MCF 10A (cell line): Measurements from ENCODE around the gene MED6. TPM values are rescaled to one million over a fixed set of nuclear protein-coding genes. Genes with fewer than 3 reads are reported as not detected.

Experiments
- BruUV-seq: library from RNA; stranded (reverse); fragments of 400-500 nt; replicated peaks from 2 replicates; lab custom pipeline; 2021; lab: Mats Ljungman, UMichigan
- CTCF ChIA-PET: fragments of 300-600 bp; sonication (Branson Sonifier 250); formaldehyde crosslinking; extraction: SDS; loops from one replicate; lab custom pipeline; 2021; ENCODE audit warnings: antibody characterized with exemption, inconsistent platforms; lab: Yijun Ruan, JAX
- POLR2A ChIA-PET: fragments of 300-600, 350-650 bp; sonication (Branson Sonifier 250); formaldehyde crosslinking; extraction: SDS; loops from one replicate; lab custom pipeline; 2020; ENCODE audit warnings: antibody characterized with exemption, inconsistent platforms; lab: Yijun Ruan, JAX
- DNase-seq: peaks from one replicate; pipeline ENCODE4 v3.0.0-alpha.2; 2018; ENCODE audit not compliant: unreplicated experiment
- H3K27ac Mint-ChIP-seq: one replicate; pipeline ENCODE4 v1.8.0; 2022; ENCODE audit warnings: mild to moderate bottlenecking, low read depth, mixed read lengths; ENCODE audit not compliant: unreplicated experiment
- H3K27me3 Mint-ChIP-seq: one replicate; pipeline ENCODE4 v1.8.0; 2022; ENCODE audit warnings: mixed read lengths; ENCODE audit not compliant: insufficient read depth, unreplicated experiment
- H3K36me3 Mint-ChIP-seq: one replicate; pipeline ENCODE4 v1.8.0; 2022; ENCODE audit warnings: mild to moderate bottlenecking, moderate library complexity, mixed read lengths; ENCODE audit not compliant: insufficient read depth, unreplicated experiment
- H3K4me1 Mint-ChIP-seq: one replicate; pipeline ENCODE4 v1.8.0; 2022; ENCODE audit warnings: mixed read lengths; ENCODE audit not compliant: insufficient read depth, unreplicated experiment
- H3K4me3 Mint-ChIP-seq: one replicate; pipeline ENCODE4 v1.8.0; 2022; ENCODE audit warnings: mild to moderate bottlenecking, moderate library complexity, mixed read lengths; ENCODE audit not compliant: unreplicated experiment
- H3K9me3 Mint-ChIP-seq: one replicate; pipeline ENCODE4 v1.8.0; 2022; ENCODE audit warnings: mixed read lengths; ENCODE audit not compliant: unreplicated experiment
- CTCF ChIP-seq: fragments of 200-600 bp; IDR thresholded peaks from one replicate; pipeline ENCODE4 v1.8.0; 2022; ENCODE audit warnings: antibody characterized with exemption, mild to moderate bottlenecking; ENCODE audit not compliant: unreplicated experiment
- intact Hi-C: fragments of 100-400 bp; cut with micrococcal nuclease; formaldehyde crosslinking; loops from 2 replicates; pipeline ENCODE4 v1.14.1; 2022
- total RNA-seq: library from RNA; stranded (reverse); gene quantifications from 2 replicates; pipeline ENCODE4 v1.2.3, GENCODE V29; 2022

MED6 gene
- total RNA-seq, 1 experiment from 2014 or later, result 41.6 TPM

- Mint-ChIP-seq H3K27me3 (no peaks in the 10 kb centered on the region), H3K36me3 (no peaks in the 10 kb centered on the region), H3K27ac (no peak overlapping the region), H3K9me3 (no peaks in the 10 kb centered on the region), H3K4me1 (peaks cover 7% of the 10 kb centered on the region), H3K4me3 (no peak overlapping the region)
- ChIA-PET POLR2A (interaction anchor here (0.9 kb wide), 1 partner anchor 10 kb away, joined by 3 read pairs; no protein-coding TSS in a partner anchor), CTCF (no interaction called here)
- no TSS peak for BruUV-seq
- TF ChIP-seq CTCF, result no peak
- DNase-seq, result no peak
- intact Hi-C loops, result no loop called here
Observed at GRCh38 chr14:70646705-70647104, 46.2 kb upstream of the MED6 start.

- no peaks in the 10 kb centered on the region for H3K9me3 Mint-ChIP-seq
- POLR2A ChIA-PET, result no interaction called here
- no peak overlapping the region for H3K4me3 Mint-ChIP-seq
- H3K4me1 Mint-ChIP-seq, result peaks cover 7% of the 10 kb centered on the region
- BruUV-seq, result no TSS peak
- CTCF ChIA-PET, result interaction anchor here (0.9 kb wide), 1 partner anchor 75 kb away, joined by 4 read pairs; no protein-coding TSS in a partner anchor
- DNase-seq, result no peak
- no peaks in the 10 kb centered on the region for H3K36me3 Mint-ChIP-seq
- intact Hi-C loops, result no loop called here
- no peak for TF ChIP-seq CTCF
- H3K27me3 Mint-ChIP-seq, result peaks cover 5% of the 10 kb centered on the region
- no peak overlapping the region for H3K27ac Mint-ChIP-seq
Observed at GRCh38 chr14:70645892-70646291, 45.4 kb upstream of the MED6 start.

GRCh38 chr14:70643967-70644366 is 43.5 kb upstream of the MED6 start:
- ChIA-PET POLR2A (interaction anchor here (1.0 kb wide), 1 partner anchor 33 kb away, joined by 3 read pairs; no protein-coding TSS in a partner anchor), CTCF (interaction anchor here (0.8 kb wide), 1 partner anchor 69 kb away, joined by 3 read pairs; no protein-coding TSS in a partner anchor)
- H3K36me3 Mint-ChIP-seq, result no peaks in the 10 kb centered on the region
- no peaks in the 10 kb centered on the region for H3K9me3 Mint-ChIP-seq
- BruUV-seq, result no TSS peak
- H3K27ac Mint-ChIP-seq, result no peak overlapping the region
- TF ChIP-seq CTCF, result no peak
- intact Hi-C loops, result loop anchor here (5.0 kb wide), 2 partner anchors 53 to 68 kb away; no protein-coding TSS in a partner anchor
- H3K4me1 Mint-ChIP-seq, result no peaks in the 10 kb centered on the region
- no peak overlapping the region for H3K4me3 Mint-ChIP-seq
- H3K27me3 Mint-ChIP-seq, result peaks cover 16% of the 10 kb centered on the region
- no peak for DNase-seq

DNA sequence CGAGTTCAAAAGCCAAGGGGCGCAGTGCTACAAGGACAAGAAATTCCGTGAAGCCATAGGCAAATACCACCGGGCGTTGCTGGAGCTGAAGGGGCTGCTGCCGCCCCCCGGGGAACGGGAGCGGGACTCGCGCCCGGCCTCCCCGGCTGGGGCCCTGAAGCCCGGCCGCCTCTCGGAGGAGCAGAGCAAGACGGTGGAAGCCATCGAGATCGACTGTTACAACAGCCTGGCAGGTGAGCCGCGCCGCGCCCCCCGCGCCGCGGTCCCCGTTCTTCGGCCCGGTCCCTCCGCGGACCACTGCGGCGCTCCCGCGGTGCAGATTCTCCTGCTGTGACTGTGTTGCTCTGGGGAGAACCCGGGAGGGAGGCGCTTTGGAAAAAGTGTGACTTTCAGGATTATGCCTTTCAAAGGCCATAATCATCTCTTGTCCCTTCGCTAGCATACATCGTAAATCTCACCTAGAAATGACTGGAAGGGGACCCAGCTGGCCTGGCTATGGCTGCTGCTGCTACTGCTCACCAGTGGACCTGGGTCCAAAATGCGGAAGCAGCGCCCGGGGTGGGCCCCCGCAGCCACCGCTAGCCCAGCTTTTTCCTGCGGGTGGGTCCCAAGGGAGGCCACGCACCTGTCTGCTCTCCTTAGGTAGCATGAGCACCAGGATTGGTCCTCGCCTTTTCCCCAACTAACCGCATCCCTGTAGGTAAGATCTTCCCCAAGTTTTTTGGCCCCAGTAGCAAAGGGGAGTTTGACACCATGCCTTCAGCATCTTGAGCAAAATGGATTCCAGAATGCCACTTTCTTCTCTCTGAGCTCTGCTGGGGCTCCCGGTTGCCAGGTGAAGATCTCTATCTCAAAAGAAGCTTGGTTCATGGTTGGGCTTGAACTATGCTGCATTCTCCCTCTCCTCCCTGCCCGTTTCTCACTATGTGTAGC is 42.1 kb upstream of the MED6 start:
- ChIA-PET POLR2A (interaction anchor here (1.6 kb wide), 1 partner anchor 167 kb away, joined by 10 read pairs; the partner anchor contains the start of gene MAP3K9), CTCF (interaction anchor here (0.6 to 1.0 kb wide), 2 partner anchors 13 to 772 kb away, joined by 3 to 4 read pairs; no protein-coding TSS in a partner anchor)
- no peak overlapping the region for H3K27ac Mint-ChIP-seq
- BruUV-seq, result no TSS peak
- no peaks in the 10 kb centered on the region for H3K36me3 Mint-ChIP-seq
- no peak for DNase-seq
- H3K4me3 Mint-ChIP-seq, result peak overlapping the region; percentile 62
- TF ChIP-seq CTCF, result no peak
- intact Hi-C loops, result loop anchor here (5.0 kb wide), 2 partner anchors 55 to 70 kb away; no protein-coding TSS in a partner anchor
- H3K4me1 Mint-ChIP-seq, result no peaks in the 10 kb centered on the region
- no peaks in the 10 kb centered on the region for H3K9me3 Mint-ChIP-seq
- H3K27me3 Mint-ChIP-seq, result peaks cover 16% of the 10 kb centered on the region
